OCI-LY1 (cell line): ENCODE results near the gene F7.

ENCODE experiments used
- H2AFZ ChIP-seq: fragments of 200-600 bp; sonication (generic), shearing (Covaris generic); 2 replicates; pipeline ENCODE4 v1.6.0; 2014; ENCODE audit warnings: antibody characterized with exemption, mild to moderate bottlenecking, low read length
- H3F3A ChIP-seq: fragments of 200-600 bp; sonication (generic), shearing (Covaris generic); 2 replicates; pipeline ENCODE4 v1.6.0; 2014; ENCODE audit warnings: mild to moderate bottlenecking, antibody characterized with exemption, low read length, moderate library complexity; ENCODE audit not compliant: insufficient read depth
- H3K27ac ChIP-seq: fragments of 200-600 bp; sonication (generic); 2 replicates; pipeline ENCODE4 v1.5.1; 2014; ENCODE audit warnings: low read length, mixed run types, mild to moderate bottlenecking, low read depth; ENCODE audit not compliant: poor library complexity, severe bottlenecking
- H3K27me3 ChIP-seq: fragments of 200-600 bp; sonication (generic); 2 replicates; pipeline ENCODE4 v1.6.0; 2014; ENCODE audit warnings: antibody characterized with exemption, mild to moderate bottlenecking, low read length, moderate library complexity; ENCODE audit not compliant: insufficient read depth
- H3K36me3 ChIP-seq: fragments of 200-600 bp; sonication (generic); 2 replicates; pipeline ENCODE4 v1.6.1; 2014; ENCODE audit warnings: mild to moderate bottlenecking, antibody characterized with exemption, low read length, moderate library complexity, mixed read lengths; ENCODE audit not compliant: insufficient read depth
- H3K4me1 ChIP-seq: fragments of 200-600 bp; sonication (generic); 2 replicates; pipeline ENCODE4 v1.5.1; 2014; ENCODE audit warnings: mild to moderate bottlenecking, low read length, moderate library complexity; ENCODE audit not compliant: insufficient read depth, severe bottlenecking
- H3K4me2 ChIP-seq: fragments of 200-600 bp; sonication (generic), shearing (Covaris generic); 2 replicates; pipeline ENCODE4 v1.6.1; 2014; ENCODE audit warnings: low read length
- H3K4me3 ChIP-seq: fragments of 200-600 bp; sonication (generic); 2 replicates; pipeline ENCODE4 v1.5.1; 2014; ENCODE audit warnings: low read length, low read depth, mild to moderate bottlenecking, mixed read lengths; ENCODE audit not compliant: poor library complexity, severe bottlenecking
- H3K79me2 ChIP-seq: fragments of 200-600 bp; shearing (Covaris generic); 2 replicates; pipeline ENCODE4 v1.6.1; 2016; ENCODE audit warnings: mixed run types, low read length, mixed read lengths; ENCODE audit not compliant: insufficient read depth
- H3K9ac ChIP-seq: fragments of 200-600 bp; sonication (generic), shearing (Covaris generic); 2 replicates; pipeline ENCODE4 v1.6.1; 2014; ENCODE audit warnings: mild to moderate bottlenecking, low read length, mixed read lengths
- H3K9me2 ChIP-seq: fragments of 200-600 bp; sonication (generic), shearing (Covaris generic); 2 replicates; pipeline ENCODE4 v1.6.1; 2014; ENCODE audit warnings: low read depth, mild to moderate bottlenecking, low read length, mixed read lengths
- H3K9me3 ChIP-seq: fragments of 200-600 bp; shearing (Covaris generic); 2 replicates; pipeline ENCODE4 v1.6.1; 2014; ENCODE audit warnings: low read length, mixed read lengths
- H4K20me1 ChIP-seq: fragments of 200-600 bp; sonication (generic), shearing (Covaris generic); 2 replicates; pipeline ENCODE4 v1.6.0; 2016; ENCODE audit warnings: mild to moderate bottlenecking, low read length; ENCODE audit not compliant: insufficient read depth
- EZH2 ChIP-seq: fragments of 200-600 bp; sonication (generic), shearing (Covaris generic); IDR thresholded peaks from 2 replicates; pipeline ENCODE4 v1.8.0; 2017; ENCODE audit warnings: borderline replicate concordance, mixed run types, mild to moderate bottlenecking, antibody characterized with exemption, low read length, moderate library complexity, mixed read lengths
- TF ChIP-seq, protein P1 (sequence below): fragments of 200-600 bp; sonication (generic), shearing (Covaris generic); IDR thresholded peaks from 2 replicates; pipeline ENCODE4 v1.5.1; 2017; ENCODE audit warnings: mild to moderate bottlenecking, antibody characterized with exemption, low read length, moderate library complexity, mixed read lengths

F7 gene

DNA sequence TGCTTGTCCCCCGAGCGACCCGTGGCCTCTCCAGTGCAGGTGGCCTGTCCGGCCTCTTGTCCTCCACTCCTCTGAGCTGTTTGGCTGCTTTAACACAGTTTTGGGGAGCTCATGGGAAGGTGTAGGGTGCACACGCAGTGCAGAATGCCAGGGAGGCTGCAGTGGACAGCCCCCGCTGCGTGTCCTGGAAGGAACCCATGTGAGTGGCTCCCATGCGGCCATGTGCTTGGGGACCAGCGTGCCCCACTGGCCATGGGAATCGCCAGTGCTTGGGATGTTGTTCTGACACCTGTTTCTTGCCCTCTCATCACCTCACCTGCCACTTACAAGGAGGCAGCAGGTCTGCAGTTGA, 22.6 kb upstream of the F7 start:
- H3K4me1 ChIP-seq: no peaks in the 10 kb centered on the region
- no peaks in the 10 kb centered on the region for H4K20me1 ChIP-seq
- peaks cover 7% of the 10 kb centered on the region for H3K27me3 ChIP-seq
- H3F3A ChIP-seq: no peaks in the 10 kb centered on the region
- H3K79me2 ChIP-seq: no peaks in the 10 kb centered on the region
- H3K9ac ChIP-seq: no peak overlapping the region
- no peak overlapping the region for H3K4me3 ChIP-seq
- H3K9me2 ChIP-seq: no peaks in the 10 kb centered on the region
- H3K9me3 ChIP-seq: no peaks in the 10 kb centered on the region
- no peak overlapping the region for H2AFZ ChIP-seq
- no peak for TF ChIP-seq EZH2
- TF ChIP-seq, protein P1, sequence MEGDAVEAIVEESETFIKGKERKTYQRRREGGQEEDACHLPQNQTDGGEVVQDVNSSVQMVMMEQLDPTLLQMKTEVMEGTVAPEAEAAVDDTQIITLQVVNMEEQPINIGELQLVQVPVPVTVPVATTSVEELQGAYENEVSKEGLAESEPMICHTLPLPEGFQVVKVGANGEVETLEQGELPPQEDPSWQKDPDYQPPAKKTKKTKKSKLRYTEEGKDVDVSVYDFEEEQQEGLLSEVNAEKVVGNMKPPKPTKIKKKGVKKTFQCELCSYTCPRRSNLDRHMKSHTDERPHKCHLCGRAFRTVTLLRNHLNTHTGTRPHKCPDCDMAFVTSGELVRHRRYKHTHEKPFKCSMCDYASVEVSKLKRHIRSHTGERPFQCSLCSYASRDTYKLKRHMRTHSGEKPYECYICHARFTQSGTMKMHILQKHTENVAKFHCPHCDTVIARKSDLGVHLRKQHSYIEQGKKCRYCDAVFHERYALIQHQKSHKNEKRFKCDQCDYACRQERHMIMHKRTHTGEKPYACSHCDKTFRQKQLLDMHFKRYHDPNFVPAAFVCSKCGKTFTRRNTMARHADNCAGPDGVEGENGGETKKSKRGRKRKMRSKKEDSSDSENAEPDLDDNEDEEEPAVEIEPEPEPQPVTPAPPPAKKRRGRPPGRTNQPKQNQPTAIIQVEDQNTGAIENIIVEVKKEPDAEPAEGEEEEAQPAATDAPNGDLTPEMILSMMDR: no peak
- no peak overlapping the region for H3K4me2 ChIP-seq
- H3K36me3 ChIP-seq: no peaks in the 10 kb centered on the region
- H3K27ac ChIP-seq: no peak overlapping the region

DNA sequence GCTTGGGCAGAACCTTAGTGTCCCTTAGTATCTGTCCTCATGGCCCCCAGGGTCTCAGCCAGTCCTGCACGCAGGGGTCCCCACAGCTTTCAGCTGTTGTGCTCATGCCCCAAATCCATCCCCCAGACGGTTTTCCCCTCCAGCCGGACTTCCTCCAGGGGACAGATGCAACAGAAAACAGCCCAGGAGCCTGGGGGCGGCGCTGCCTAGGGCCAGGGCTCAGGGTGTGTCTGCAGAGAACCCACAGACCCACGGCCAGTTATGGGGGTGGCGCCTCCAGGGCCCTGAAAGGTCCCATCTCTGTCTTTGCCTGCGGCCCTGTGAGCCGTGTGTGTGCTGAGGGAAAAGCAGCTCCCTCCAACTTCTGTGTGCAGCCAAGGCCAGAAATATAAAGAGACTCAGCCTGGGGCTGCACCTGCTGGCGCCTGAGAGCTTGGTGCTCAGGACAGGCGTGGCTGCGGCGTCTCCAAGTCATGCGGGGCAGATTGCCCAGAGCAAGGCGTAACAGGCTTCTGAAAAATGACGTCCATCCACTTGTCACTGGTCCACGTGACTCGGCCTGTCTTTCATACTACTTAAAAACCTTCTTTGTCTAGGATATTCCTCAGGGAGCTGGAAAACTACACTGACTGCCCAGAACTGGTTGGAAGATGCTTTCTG, 22.1 kb upstream of the F7 start:
- Histone ChIP-seq H3K9me2 (no peaks in the 10 kb centered on the region), H4K20me1 (no peaks in the 10 kb centered on the region), H3K27ac (no peak overlapping the region), H3K36me3 (no peaks in the 10 kb centered on the region), H2AFZ (no peak overlapping the region), H3K4me2 (no peak overlapping the region), H3K9ac (no peak overlapping the region), H3K4me1 (no peaks in the 10 kb centered on the region), H3K4me3 (no peak overlapping the region), H3K9me3 (no peaks in the 10 kb centered on the region), H3K79me2 (no peaks in the 10 kb centered on the region), H3F3A (no peaks in the 10 kb centered on the region), H3K27me3 (peaks cover 7% of the 10 kb centered on the region)
- no peak for TF ChIP-seq EZH2
- TF ChIP-seq, protein P1: no peak

DNA sequence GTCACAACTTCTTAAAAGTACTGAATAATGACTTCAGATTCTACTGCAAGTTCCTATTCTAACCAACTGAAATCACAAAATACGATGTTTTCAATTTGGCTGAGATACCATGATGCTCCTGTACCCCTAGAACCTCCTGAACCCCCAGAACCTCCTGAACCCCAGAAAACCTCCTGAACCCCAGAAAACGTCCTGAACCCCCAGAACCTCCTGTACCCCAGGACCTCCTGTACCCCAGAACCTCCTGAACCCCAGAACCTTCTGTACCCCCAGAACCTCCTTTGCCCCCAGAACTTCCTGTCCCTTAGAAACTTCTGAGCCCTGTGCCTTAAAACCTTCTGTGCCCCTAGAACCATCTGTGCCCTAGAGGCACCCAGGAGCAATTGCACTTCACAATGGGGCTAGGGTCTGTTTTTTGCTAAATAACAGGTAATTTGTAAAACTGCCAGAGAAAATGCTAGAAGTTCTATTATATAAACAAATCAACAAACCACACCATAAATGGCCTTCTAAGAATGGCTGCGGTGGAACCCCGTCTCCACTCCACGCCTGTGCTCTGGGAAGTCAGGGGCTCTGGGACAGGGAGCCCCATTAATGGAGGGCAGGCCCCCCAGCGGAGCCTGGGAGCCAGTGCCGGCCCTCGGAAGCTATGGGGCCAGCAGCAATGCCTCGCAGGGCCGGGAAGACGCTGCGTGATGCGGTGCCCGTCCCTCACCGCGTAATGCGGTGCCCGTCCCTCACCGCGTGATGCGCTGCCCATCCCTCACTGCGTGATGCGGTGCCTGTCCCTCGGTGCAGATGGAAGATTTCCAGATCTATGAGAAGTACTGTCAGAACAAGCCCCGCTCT, 21.3 kb upstream of the F7 start:
- Histone ChIP-seq H2AFZ (no peak overlapping the region), H3K27me3 (peaks cover 7% of the 10 kb centered on the region), H3F3A (no peaks in the 10 kb centered on the region), H3K4me1 (no peaks in the 10 kb centered on the region), H3K27ac (no peak overlapping the region), H3K4me2 (no peak overlapping the region), H3K9ac (no peak overlapping the region), H3K9me3 (no peaks in the 10 kb centered on the region), H4K20me1 (no peaks in the 10 kb centered on the region), H3K79me2 (no peaks in the 10 kb centered on the region), H3K4me3 (no peak overlapping the region), H3K36me3 (no peaks in the 10 kb centered on the region), H3K9me2 (no peaks in the 10 kb centered on the region)
- TF ChIP-seq, protein P1: no peak
- TF ChIP-seq EZH2: no peak
